CD4-positive, alpha-beta T cell treated with Interleukin-1 beta for 1 hour (primary cell): ENCODE results near the gene CFH.
"Not testable (repeated sequence)": the region's sequence is repeated elsewhere in the genome, so short reads cannot be mapped to it uniquely, and the experiment has no call there.

Experiments used
- DNase-seq, 2 donors: peaks; one replicate each; pipeline ENCODE4 v3.0.0-alpha.2; 2020 to 2022

Gene CFH

DNA sequence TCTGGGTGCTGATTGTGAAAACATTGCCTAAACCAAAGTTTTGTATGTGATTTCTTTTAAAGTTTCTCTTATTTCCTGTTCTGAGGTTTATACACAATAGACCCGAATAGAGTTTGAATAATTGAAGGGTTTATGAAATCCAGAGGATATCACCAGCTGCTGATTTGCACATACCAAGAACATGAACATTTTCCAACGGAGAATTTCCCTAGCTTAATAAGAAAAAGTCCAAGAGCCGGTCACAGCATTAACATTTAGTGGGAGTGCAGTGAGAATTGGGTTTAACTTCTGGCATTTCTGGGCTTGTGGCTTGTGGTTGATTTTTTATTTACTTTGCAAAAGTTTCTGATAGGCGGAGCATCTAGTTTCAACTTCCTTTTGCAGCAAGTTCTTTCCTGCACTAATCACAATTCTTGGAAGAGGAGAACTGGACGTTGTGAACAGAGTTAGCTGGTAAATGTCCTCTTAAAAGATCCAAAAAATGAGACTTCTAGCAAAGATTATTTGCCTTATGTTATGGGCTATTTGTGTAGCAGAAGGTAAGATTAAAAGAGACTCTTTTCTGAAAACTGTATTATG lies at the start of gene CFH:
Gene CFH (plus strand): TSS at position 407 of the 579 bp plus-strand sequence. CDS start 75 bp downstream, at position 482.
- DNase-seq, result peak in 1 of 2 donors; percentile 11

DNA sequence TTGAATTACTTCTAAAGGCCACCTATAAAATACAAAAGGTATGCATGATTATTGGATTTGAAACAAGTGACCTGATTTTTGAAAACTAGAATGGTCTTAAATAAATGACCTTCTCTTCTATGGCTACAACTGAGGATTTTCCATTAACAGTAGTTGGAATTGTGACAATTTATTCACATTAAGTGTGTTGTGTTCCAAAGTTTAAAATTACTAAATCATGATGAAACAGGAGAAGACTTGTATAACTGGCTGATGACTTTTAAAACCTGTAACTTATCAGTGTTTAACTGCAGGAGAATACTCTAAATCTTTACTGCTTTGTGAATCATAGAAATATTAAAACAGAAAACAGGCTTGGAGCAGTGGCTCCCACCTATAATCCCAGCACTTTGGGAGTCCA lies 48.2 kb upstream of the CFH start:
- DNase-seq, result no peak

DNA sequence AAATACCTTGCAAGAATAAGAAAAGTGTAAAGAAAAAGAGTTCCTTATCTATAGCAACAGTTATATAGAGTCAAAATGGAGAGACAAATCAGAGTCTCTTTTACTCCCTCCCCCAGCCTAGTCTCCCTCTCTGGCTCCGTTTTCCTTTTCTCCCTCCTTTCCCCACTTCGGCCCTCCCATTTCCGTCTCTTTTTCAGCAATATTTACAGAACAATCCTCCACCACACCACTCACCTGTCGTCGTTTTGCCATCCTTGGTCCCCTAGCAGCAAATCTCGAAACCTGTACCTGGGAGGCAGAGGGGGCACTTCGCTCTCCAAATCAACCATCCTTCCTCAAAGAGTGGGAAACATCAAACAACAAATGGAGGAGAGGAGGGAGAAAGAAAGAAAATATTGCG lies 43.9 kb upstream of the CFH start:
- DNase-seq, result no peak

DNA sequence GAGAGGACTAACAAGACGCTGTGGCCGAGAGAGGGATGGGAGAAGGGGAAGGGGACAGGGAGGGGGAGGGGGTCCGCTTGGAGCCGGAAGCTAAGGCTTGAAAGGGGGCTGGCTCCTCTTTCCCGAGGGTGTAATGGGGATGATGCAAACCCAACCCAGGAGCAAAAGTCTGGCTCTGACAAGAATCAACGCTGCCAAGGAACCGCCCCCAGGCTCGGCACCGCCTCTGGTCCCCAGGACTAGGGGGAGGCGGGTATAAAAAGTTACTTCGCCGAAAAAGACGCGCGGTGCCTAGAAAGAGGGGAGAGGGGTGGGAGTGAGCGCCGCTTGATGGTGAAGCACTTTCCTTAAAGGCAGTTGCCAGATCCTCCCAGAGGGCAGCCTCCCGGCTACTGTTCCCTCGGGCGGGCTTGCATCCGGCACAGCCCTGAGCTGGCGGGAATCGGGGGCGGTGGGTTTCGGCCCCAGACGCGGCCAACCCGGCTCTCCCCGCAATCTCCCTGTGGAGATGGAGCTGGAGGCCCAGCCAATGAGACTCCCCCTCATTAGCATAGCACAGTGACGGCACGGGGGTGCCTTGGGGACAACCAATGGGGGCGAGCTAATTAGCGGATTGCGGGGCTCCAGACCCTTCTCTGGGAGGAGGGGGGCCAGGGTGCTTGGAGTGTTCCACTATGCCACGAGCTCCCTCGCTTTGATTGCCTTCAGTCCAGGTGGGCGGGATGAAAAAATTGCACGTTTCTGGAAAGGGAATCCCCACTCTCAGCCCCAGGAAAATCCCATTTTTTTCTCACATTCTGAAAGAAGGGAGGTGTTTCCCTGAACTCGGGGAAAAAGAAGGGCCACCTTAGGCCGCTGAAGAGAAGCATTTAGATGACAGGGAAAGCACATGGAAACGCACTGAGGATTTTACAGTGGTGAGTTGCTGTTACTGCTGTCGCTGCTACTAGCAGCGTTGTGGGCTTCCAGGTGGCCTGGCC lies 43.2 kb upstream of the CFH start, which contains the start of gene KCNT2:
Gene KCNT2 (minus strand): TSS at position 51 of the 980 bp plus-strand sequence. CDS start 131 bp downstream, outside the sequence.
- DNase-seq, result peak in 1 of 2 donors; percentile 13

DNA sequence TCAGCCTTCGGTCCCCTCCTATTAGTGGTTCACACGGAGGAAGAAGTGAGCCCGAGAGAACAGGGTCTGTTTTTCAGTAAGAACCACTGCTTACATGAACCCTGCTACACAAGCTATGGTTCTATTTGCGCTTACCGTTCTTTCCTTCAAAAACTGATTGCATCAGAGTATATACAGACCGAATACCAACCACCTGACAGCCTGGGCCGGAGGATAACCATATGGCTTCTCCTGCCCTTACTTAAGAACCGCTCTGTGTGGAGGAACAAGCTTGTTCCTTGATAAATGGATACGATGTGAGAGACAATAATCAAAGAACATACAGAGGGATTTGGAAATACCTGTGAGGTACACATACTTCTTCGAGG lies 42.5 kb upstream of the CFH start:
- DNase-seq, result no peak

DNA sequence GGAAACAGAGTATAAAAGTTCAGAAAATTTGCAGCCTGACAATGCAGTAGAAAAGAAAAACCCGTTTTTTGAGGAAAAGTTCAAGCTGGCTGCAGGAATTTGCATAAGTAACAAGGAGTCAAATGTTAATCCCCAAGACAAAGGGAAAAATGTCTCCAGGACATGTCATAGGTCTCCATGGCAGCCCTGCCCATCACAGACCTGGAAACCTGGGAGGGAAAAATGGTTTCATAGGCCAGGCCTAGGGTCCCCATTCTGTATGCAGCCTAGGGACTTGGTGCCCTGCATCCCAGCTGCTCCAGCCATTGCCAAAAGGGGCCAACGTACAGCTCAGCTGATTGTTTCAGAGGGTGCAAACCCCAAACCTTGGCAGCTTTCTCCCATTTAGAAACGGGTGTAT lies 40.0 kb upstream of the CFH start:
- DNase-seq, result no peak

DNA sequence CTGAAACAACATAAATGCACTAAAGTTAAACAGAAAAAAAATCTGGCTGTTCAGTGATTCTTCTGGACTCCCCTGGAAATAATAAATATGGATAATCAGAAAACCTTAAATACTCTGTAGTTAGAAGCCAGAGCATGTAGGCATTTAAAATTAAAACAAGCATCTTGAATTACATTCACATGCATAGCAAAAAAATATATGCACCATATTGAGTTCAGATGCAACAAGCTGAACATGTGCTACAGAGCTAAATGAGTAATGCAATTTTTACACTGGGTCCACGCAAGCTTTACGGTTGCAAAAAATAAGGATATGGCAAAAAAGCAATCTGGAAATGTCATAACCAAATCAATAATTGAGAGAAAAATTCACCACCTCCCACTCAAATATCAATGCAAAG lies 32.1 kb upstream of the CFH start:
- no peak for DNase-seq

DNA sequence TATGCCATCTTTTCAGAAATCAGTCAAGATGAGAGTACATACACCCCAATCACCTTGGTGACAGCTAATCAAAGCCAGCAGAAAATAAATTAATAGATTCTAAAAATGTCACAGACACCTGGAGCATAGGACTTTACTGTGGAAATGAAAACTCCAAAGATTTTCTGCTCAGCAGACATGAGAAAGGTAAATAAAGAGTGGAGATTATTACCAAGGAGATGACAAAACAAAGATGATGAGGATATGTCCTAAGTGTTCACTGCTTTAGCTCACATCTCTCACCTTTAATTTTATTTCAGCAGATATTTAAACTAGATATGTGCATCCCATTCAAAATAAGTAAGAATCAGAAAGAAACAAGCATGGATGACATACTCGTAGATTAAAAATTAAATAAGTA lies 28.8 kb upstream of the CFH start:
- DNase-seq, result no peak

DNA sequence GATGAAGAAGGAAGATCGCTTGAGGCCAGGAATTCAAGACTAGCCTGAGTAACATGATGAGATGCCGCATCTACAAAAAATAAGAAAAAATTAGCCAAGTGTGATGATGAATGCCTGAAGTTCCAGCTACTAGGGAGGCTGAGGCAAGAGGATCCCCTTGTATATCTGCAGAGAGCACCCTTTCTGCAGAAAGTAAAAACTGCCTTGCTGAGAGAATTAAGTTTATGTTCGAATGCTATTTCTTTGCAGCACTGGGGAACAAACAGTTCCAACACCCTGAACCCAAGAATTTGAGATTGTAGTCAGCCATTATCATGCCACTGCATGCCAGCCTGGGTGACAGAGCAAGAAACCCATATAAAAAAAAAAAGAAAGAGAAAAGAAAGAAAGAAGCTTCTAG lies 23.0 kb upstream of the CFH start:
- DNase-seq, result no peak

DNA sequence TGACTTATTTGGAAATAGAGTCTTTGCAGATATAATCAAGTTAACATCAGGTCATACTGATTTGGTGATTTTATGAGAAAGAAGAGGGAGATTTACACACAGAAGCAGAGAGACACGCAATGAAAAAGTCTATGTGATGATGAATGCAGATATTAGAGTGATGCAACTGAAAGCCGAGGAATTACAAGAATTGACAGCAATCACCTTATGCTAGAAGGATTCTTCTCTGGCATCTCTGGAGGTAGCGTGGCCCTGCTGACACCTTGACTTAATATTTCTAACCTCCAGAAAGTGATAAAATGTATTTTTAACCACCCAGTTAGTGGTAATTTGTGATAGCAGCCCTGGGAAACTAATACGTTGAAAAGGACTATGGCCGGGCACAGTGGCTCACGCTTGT lies 14.2 kb upstream of the CFH start:
- DNase-seq, result no peak

DNA sequence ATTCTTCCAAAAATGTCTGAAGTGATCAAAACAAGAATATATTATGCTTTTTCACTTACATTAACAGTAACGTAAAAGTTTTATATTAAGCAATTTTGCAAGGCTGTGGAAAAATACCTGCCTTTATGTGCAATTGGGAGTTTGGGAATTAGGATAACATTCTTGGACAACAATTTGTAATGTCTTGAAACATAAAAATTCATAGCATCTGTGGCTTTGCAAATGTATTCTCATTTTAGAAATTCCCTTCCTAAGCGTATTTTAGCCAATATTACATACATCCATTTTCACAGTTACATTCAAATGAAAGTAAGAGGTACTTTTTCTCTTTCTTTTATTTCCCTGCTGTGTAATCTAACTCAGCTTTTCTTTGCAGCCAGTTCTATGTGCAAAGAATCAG lies 13.4 kb upstream of the CFH start:
- DNase-seq, result no peak

DNA sequence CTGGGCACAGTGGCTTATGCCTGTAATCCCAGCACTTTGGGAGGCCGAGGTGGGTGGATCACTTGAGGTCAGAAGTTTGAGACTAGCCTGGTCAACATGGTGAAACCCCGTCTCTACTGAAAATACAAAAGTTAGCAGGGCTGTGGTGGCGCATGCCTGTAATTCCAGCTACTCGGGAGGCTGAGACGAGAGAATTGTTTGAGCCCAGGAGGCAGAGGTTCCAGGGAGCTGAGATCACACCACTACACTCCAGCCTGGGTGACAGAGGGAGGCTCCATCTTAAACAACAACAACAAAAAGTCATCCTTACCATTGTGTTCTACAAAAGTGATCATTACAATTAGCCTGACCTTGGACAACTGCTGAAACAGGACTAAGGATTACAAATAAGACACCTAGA lies 12.6 kb upstream of the CFH start:
- not testable (repeated sequence) for DNase-seq

DNA sequence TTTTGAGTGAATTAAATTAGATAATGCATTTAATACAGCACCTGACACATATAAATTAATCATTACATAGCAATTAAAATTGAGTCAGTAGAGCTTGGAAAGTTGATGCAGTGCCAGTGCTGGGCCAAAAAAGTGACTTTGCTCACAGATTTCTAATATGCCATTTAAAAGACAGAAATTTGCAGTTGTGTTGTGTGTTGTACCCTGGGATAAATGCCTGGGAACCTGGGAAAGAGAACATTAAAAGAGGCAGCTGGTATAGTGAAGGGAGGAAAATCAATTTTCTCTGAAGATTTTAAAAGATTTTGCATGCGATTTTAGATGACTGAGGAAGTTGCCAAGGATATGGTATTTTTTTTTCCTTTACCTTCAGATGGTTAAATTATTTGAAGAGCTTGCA lies 10.9 kb upstream of the CFH start:
- DNase-seq, result no peak

DNA sequence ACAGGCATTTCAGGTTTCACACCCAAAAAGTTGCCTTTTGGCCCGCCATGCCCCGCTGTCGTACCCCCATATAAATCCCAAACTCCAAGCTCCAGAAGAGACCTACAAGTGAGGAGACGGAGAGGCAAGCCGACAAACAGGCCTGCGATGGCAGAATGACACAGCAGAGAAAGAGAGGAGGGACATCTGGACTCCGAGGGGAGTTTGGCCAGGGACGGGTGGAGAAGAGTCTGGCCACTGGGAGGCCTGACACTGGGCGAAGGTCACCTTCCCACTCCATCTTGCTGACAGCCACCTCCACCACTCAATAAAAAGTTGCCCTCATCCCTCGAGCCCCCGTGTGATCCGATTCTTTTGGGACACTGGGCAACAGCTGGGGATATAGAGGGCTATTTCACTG lies 1.9 kb upstream of the CFH start:
- DNase-seq, result no peak

DNA sequence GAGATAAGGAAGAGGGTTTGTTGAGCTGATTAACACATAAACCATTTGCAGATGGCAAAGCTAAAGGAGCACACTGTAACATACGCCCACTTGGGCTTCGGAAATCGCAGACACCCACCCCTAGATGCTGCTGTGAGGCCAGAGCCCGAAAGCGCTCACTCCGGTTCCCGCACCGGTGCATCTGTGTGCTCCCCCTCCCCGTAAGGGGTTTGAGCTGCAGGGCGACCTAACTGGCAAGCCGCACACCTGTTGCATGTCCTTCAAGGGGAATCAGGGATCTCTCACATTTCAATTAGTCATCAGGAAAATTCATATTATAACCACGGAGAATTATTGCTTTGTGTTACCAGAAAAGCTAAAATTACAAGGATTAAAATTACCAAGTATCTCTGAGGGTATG lies 1.4 kb upstream of the CFH start:
- no peak for DNase-seq

DNA sequence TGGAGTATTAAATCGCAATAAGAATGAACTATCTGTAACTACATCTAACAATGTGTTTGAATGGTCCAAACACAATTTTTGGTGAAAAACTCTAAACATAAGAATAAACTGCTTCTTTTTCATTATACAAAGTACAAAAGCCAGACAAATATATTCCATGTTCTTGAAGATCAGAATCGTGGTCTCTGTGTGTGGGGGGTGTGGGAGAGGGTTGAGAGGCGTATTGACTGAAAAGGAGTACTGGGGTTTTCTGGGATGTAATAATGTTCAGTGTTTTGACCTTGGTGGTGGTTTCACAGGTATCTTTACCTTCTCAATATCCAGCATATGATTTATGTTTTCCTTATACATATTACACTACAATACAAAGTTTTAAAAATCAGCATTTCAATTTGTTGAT lies 764 bp upstream of the CFH start:
- no peak for DNase-seq

DNA sequence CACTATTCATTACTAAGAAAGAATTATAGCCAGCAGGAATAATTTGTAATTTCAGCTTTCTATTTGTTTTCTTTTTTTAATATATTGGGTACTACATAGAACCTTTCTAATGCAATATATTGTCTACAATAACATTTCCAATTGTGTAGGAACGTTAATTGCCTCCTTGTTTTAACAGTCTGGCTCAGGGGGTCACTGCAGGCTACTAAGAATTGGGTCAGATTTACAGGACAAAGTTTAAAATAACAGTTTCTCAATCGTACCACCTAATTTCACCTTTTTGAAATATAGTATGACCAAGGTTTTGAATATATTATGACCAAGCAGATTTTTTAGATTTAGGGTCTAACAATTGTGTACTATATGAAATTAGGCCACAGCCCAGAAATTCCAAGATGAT lies 2.4 kb downstream of the CFH start:
- DNase-seq, result no peak

DNA sequence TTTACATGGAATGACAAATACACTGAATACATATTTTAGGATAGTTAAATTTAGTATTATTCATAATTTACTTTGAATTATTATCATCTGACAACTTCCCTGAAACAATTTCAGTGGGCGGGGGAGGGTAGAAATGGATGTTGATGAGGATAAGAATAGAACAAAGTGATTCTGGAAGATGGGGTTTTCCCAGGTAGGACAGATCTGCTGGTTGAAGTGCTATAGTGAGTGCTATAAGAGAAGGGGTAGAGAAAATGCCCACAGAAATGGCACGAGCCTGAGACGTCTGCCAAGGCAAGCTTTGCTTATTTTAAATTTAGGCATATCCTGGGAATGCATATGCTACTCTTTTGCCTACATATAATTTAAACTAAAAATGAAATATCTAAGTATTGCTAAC lies 3.2 kb downstream of the CFH start:
- DNase-seq, result no peak

DNA sequence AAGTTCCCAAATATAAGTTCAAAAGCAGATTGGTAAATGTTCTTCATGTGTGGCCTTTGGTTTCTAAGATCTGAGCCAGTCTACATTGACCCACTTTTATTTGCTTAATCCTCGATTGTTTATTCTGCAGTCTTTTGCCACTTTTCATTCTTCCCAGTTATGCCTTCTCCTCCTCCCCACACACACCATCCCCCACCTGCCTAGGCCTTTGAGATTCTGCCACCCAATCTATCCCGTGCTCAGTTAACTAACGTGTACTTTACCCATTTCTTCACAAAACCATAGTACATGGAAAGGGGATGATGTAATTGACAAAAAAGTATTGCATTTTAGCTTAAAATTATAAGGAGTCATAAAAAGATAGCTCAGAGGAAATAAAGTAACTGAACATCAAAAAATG lies 3.7 kb downstream of the CFH start:
- DNase-seq, result no peak

DNA sequence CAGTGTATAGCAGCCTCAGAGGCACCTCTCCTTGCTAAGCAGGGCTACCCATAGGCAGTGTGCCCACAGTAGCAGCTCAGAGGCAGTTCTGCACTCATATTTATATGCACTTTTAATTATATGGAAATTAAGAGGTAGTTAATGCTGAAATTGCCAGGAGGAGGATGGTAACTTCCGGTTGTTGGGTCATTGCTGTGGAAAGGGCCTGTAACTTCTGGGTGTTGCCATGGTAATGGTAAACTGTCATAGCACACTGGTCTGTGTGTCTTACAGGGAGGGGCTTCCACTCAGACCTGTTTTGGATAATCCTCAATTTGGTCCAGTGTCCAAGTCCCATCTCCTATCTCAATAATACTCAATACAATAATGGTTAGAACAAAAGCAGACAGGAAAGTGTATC lies 7.6 kb downstream of the CFH start:
- DNase-seq, result no peak

DNA sequence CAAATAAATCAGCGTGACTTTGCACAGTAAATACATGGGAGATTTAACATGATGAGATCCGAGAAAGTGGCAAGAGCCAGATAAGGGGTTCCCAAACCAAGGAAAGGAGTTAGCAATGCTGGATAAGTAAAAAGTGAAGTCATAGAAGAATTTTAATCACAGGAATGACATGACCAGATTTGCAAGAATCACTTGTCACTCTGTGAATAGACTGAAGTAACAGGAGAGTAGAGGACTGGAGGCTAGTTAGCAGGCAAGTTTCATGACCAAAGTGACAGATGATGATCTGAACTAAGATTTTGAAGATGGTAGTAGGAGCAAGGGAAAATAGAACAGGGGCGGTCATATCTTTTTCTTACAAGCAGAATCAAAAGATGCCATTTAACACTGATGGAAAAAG lies 8.4 kb downstream of the CFH start:
- no peak for DNase-seq

DNA sequence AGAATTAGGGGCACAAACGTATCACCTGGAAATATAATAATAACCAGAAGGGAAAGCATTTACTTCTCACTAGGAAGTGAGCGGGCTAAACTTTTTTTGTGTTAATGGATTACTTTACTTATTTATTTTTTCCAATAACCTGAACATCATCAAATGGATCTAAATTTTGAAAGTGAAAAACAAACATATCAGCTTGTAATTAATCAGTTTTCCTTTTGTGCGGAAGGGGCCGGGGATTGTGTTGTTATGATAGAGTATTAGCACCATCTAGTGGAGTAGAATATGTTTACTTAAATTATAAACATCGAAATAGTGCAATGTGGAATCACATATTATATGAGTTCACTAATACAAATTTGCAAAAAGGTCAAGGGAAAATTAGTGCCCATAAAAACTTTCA lies 9.0 kb downstream of the CFH start:
- peak in 1 of 2 donors; percentile 44 for DNase-seq

DNA sequence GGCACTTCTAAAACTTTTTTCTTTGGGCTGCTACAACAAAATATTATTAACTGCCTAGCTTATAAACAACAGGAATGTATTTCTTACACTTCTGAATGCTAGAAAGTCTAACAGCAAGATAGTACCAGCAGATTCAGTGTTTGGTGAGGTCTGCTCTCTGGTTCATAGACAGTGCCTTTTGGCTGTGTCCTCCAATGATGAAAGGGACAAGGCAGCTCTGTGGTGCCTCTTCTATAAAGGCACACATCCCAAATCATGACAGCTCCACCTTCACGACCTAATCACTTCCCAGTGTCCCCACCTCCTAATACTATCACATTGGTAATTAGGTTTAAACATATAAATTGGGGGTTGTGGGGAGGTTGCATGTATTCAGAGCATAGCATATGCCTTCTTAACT lies 9.5 kb downstream of the CFH start:
- DNase-seq, result no peak

DNA sequence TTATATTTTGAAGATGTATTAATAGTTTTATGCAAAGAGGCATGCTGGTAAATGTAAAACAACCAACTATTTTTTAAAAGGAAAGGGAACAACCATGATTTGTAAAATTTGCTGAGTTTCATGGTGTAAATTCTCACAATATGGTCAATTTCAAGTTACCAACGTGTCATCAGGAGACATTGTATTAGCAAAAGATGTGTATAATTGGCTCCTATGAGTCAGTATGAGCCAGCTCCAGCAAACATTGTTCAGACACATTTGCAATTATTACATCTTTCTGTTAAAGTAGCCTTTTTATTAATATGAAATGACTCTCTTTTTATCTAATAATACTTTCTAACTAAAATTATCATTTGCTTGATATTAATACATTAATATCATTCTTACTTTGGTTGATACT lies 15.3 kb downstream of the CFH start:
- DNase-seq, result no peak

DNA sequence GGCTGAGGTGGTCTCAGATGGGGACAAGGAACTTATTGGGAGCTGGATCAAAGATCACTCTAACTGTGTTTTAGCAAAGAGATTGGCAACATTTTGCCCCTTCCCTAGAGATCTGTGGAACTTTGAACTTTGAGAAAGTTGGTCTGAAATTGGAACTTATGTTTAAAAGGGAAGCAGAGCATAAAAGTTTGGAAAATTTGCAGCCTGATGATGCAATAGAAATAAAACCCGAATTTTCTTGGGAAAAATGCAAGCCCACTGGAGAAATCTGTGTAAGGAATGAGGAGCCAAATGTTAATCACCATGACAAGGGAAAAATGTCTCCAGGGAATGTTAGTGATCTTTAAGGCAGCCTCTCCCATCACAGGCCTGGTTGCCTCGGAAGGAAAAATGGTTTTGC lies 17.2 kb downstream of the CFH start:
- no peak for DNase-seq
